Neural cell (in vitro differentiated cells): ENCODE results near the gene POT1. TPM values are rescaled to one million over a fixed set of nuclear protein-coding genes. Genes with fewer than 3 reads are reported as not detected.

ENCODE experiments used
- H2AFZ ChIP-seq: fragments of 200-600, 300-800 bp; sonication (generic), shearing (Covaris generic); 2 replicates; pipeline ENCODE4 v1.6.0; 2014; ENCODE audit warnings: low read depth, mild to moderate bottlenecking, antibody characterized with exemption, low read length, moderate library complexity
- H3F3A ChIP-seq: fragments of 200-600 bp; shearing (Covaris generic); 2 replicates; pipeline ENCODE4 v1.6.1; 2016; ENCODE audit warnings: mild to moderate bottlenecking, moderate library complexity, mixed read lengths, antibody characterized with exemption, low read length; ENCODE audit not compliant: insufficient read depth, poor library complexity, severe bottlenecking
- H3K27ac ChIP-seq: fragments of 200-600, 300-800 bp; sonication (generic), shearing (Covaris generic); 2 replicates; pipeline ENCODE4 v1.5.1; 2014; ENCODE audit warnings: mild to moderate bottlenecking, low read length, moderate library complexity
- H3K27me3 ChIP-seq: fragments of 300-800, 200-600 bp; sonication (generic), shearing (Covaris generic); 2 replicates; pipeline ENCODE4 v1.6.0; 2014; ENCODE audit warnings: mild to moderate bottlenecking, low read depth, low read length, moderate library complexity; ENCODE audit not compliant: insufficient read depth
- H3K36me3 ChIP-seq: fragments of 300-800, 200-600 bp; sonication (generic), shearing (Covaris generic); 2 replicates; pipeline ENCODE4 v1.5.1; 2014; ENCODE audit warnings: mild to moderate bottlenecking, antibody characterized with exemption, low read length, moderate library complexity; ENCODE audit not compliant: insufficient read depth
- H3K4me2 ChIP-seq: fragments of 300-800, 200-600 bp; sonication (generic), shearing (Covaris generic); 2 replicates; pipeline ENCODE4 v1.6.0; 2014; ENCODE audit warnings: mild to moderate bottlenecking, low read length
- H3K4me3 ChIP-seq: fragments of 300-800, 200-600 bp; sonication (generic), shearing (Covaris generic); 2 replicates; pipeline ENCODE4 v1.5.1; 2014; ENCODE audit warnings: mild to moderate bottlenecking, low read length, moderate library complexity
- H3K79me2 ChIP-seq: fragments of 200-600 bp; shearing (Covaris generic); replicated peaks from 2 replicates; pipeline ENCODE4 v1.6.0; 2014; ENCODE audit warnings: mild to moderate bottlenecking, low read length, moderate library complexity; ENCODE audit not compliant: insufficient read depth
- H3K9ac ChIP-seq: fragments of 300-800, 200-600 bp; sonication (generic), shearing (Covaris generic); 2 replicates; pipeline ENCODE4 v1.6.1; 2016; ENCODE audit warnings: mild to moderate bottlenecking, low read length, mixed read lengths
- H3K9me2 ChIP-seq: fragments of 200-600 bp; shearing (Covaris generic); 2 replicates; pipeline ENCODE4 v1.6.1; 2016; ENCODE audit warnings: mild to moderate bottlenecking, low read length, mixed read lengths; ENCODE audit not compliant: insufficient read depth
- H3K9me3 ChIP-seq: fragments of 200-600, 300-800 bp; sonication (generic), shearing (Covaris generic); 2 replicates; pipeline ENCODE4 v1.6.1; 2016; ENCODE audit warnings: mild to moderate bottlenecking, mixed run types, low read length, moderate library complexity, mixed read lengths
- H4K20me1 ChIP-seq: fragments of 200-600 bp; shearing (Covaris generic); 2 replicates; pipeline ENCODE4 v1.6.1; 2016; ENCODE audit warnings: mild to moderate bottlenecking, mixed run types; ENCODE audit not compliant: insufficient read depth
- CTCF ChIP-seq: fragments of 450-650 bp; IDR thresholded peaks from 2 replicates; pipeline ENCODE4 v1.5.1; 2014; ENCODE audit warnings: antibody characterized with exemption, mild to moderate bottlenecking, moderate library complexity; ENCODE audit not compliant: poor library complexity, severe bottlenecking
- EP300 ChIP-seq: fragments of 450-650 bp; conservative IDR thresholded peaks from 2 replicates; pipeline ENCODE4 v1.6.1; 2014; ENCODE audit warnings: antibody characterized with exemption, mild to moderate bottlenecking, moderate library complexity; ENCODE audit not compliant: poor library complexity, severe bottlenecking
- EZH2 ChIP-seq: fragments of 200-600, 300-800 bp; shearing (Covaris generic), sonication (generic); IDR thresholded peaks from 2 replicates; pipeline ENCODE4 v1.6.1; 2014; ENCODE audit warnings: antibody characterized with exemption, low read length, borderline replicate concordance, mild to moderate bottlenecking; ENCODE audit not compliant: insufficient read depth, poor library complexity, severe bottlenecking
- MXI1 ChIP-seq: fragments of 450-650 bp; conservative IDR thresholded peaks from 2 replicates; pipeline ENCODE4 v1.6.1; 2014; ENCODE audit warnings: antibody characterized with exemption, mild to moderate bottlenecking; ENCODE audit not compliant: poor library complexity, severe bottlenecking
- POLR2AphosphoS5 ChIP-seq: IDR thresholded peaks from 2 replicates; pipeline ENCODE4 v1.6.1; 2012
- RAD21 ChIP-seq: fragments of 450-650 bp; conservative IDR thresholded peaks from 2 replicates; pipeline ENCODE4 v1.6.1; 2014; ENCODE audit warnings: antibody characterized with exemption, mild to moderate bottlenecking, moderate library complexity
- REST ChIP-seq: IDR thresholded peaks from 2 replicates; pipeline ENCODE4 v1.6.1; 2012; ENCODE audit warnings: borderline replicate concordance
- SMC3 ChIP-seq: fragments of 450-650 bp; conservative IDR thresholded peaks from 2 replicates; pipeline ENCODE4 v1.6.1; 2014; ENCODE audit warnings: antibody characterized with exemption, mild to moderate bottlenecking, moderate library complexity; ENCODE audit not compliant: poor library complexity
- TAF1 ChIP-seq: IDR thresholded peaks from 2 replicates; pipeline ENCODE4 v1.6.1; 2012; ENCODE audit warnings: low read depth
- polyA plus RNA-seq: library from polyadenylated mRNA; depleted of rRNA; stranded (reverse); fragments of >200 nt; gene quantifications from 2 replicates; pipeline ENCODE4 v1.2.3, GENCODE V29; 2014

Gene POT1
- polyA plus RNA-seq, 1 donor from 2014 or later: 19.3 TPM

- no peak for TF ChIP-seq POLR2AphosphoS5
- no peak for TF ChIP-seq RAD21
- TF ChIP-seq MXI1: no peak
- no peak for TF ChIP-seq TAF1
- TF ChIP-seq SMC3: no peak
- no peak for TF ChIP-seq EZH2
- TF ChIP-seq EP300: no peak
- no peak for TF ChIP-seq REST
- no peak for TF ChIP-seq CTCF
- no peaks in the 10 kb centered on the region for H3K9me3 ChIP-seq
- no peaks in the 10 kb centered on the region for H3F3A ChIP-seq
- no peaks in the 10 kb centered on the region for H3K79me2 ChIP-seq
- no peak overlapping the region for H3K9ac ChIP-seq
- no peak overlapping the region for H3K4me2 ChIP-seq
- no peaks in the 10 kb centered on the region for H3K36me3 ChIP-seq
- H3K27me3 ChIP-seq: no peaks in the 10 kb centered on the region
- H3K4me3 ChIP-seq: no peak overlapping the region
- H3K9me2 ChIP-seq: no peaks in the 10 kb centered on the region
- H4K20me1 ChIP-seq: no peaks in the 10 kb centered on the region
- H3K27ac ChIP-seq: no peak overlapping the region
- H2AFZ ChIP-seq: no peak overlapping the region
Measured at GRCh38 chr7:124810605-124811004, 119.0 kb downstream of the POT1 start.

- H3K4me3 ChIP-seq: no peak overlapping the region
- no peak overlapping the region for H3K9ac ChIP-seq
- no peaks in the 10 kb centered on the region for H3K9me2 ChIP-seq
- H3K27me3 ChIP-seq: no peaks in the 10 kb centered on the region
- no peaks in the 10 kb centered on the region for H3K9me3 ChIP-seq
- no peaks in the 10 kb centered on the region for H3F3A ChIP-seq
- H2AFZ ChIP-seq: no peak overlapping the region
- H3K36me3 ChIP-seq: no peaks in the 10 kb centered on the region
- TF ChIP-seq TAF1 (no peak), POLR2AphosphoS5 (peak; percentile 47)
- H3K27ac ChIP-seq: no peak overlapping the region
- no peak overlapping the region for H3K4me2 ChIP-seq
- no peaks in the 10 kb centered on the region for H3K79me2 ChIP-seq
- H4K20me1 ChIP-seq: no peaks in the 10 kb centered on the region
Measured at GRCh38 chr7:124808206-124808605, 121.4 kb downstream of the POT1 start.

GRCh38 chr7:124801330-124801895 lies 128.2 kb downstream of the POT1 start:
- Histone ChIP-seq H3K27ac (no peak overlapping the region), H4K20me1 (no peaks in the 10 kb centered on the region), H3K4me3 (no peak overlapping the region), H3K36me3 (no peaks in the 10 kb centered on the region), H3K27me3 (no peaks in the 10 kb centered on the region), H3F3A (no peaks in the 10 kb centered on the region), H3K9me3 (no peaks in the 10 kb centered on the region), H3K9ac (no peak overlapping the region), H3K79me2 (no peaks in the 10 kb centered on the region), H2AFZ (no peak overlapping the region), H3K9me2 (no peaks in the 10 kb centered on the region), H3K4me2 (no peak overlapping the region)
- TF ChIP-seq SMC3 (no peak), CTCF (no peak), EZH2 (no peak), REST (no peak), EP300 (no peak), MXI1 (no peak)
